Fibroblast of pulmonary artery (primary cell): ENCODE measurements around the gene VPS52.

Experiments used
- DNase-seq: peaks from one replicate; pipeline ENCODE4 v3.0.0-alpha.2; 2010; ENCODE audit warnings: low read depth
- H3K4me3 ChIP-seq: replicated peaks from 2 replicates; pipeline ENCODE4 v1.5.1; 2011; ENCODE audit warnings: low read depth, mild to moderate bottlenecking, control low read depth, low read length, moderate library complexity
- CTCF ChIP-seq: IDR thresholded peaks from 2 replicates; pipeline ENCODE4 v1.5.1; 2011; ENCODE audit warnings: mild to moderate bottlenecking, control low read depth, low read length, inconsistent platforms; ENCODE audit errors: missing control alignments

VPS52 gene

GRCh38 chr6:33313709-33314514, 42.2 kb upstream of the VPS52 start, which contains the start of gene TAPBP:
TSS of gene TAPBP (minus strand) at chr6:33314078. CDS start at chr6:33314041, 37 bp downstream.
- TF ChIP-seq CTCF = no peak
- H3K4me3 ChIP-seq = peak within 1 kb of the TSS; percentile 92
- peak; percentile 55 for DNase-seq

GRCh38 chr6:33313105-33313708, 41.5 kb upstream of the VPS52 start:
- no peak for DNase-seq
- TF ChIP-seq CTCF = no peak
- peak overlapping the region; percentile 92 for H3K4me3 ChIP-seq

- H3K4me3 ChIP-seq = peak overlapping the region; percentile 92
- DNase-seq = peak; percentile 75
- no peak for TF ChIP-seq CTCF
Observed at GRCh38 chr6:33312361-33313104, 40.9 kb upstream of the VPS52 start.

GRCh38 chr6:33306356-33306755, 34.7 kb upstream of the VPS52 start:
- no peak for DNase-seq
- no peak for TF ChIP-seq CTCF
- no peak overlapping the region for H3K4me3 ChIP-seq

GRCh38 chr6:33305052-33305451, 33.4 kb upstream of the VPS52 start:
- no peak for DNase-seq
- no peak overlapping the region for H3K4me3 ChIP-seq
- TF ChIP-seq CTCF = no peak

- H3K4me3 ChIP-seq = no peak overlapping the region
- TF ChIP-seq CTCF = no peak
- no peak for DNase-seq
Observed at GRCh38 chr6:33304216-33304615, 32.5 kb upstream of the VPS52 start.
